Activated CD4-positive, alpha-beta memory T cell treated with anti-CD3 and anti-CD28 coated beads for 36 hours (primary cell): ENCODE data around the gene RYR1. TPM values are rescaled to one million over a fixed set of nuclear protein-coding genes. Genes with fewer than 3 reads are reported as not detected.
"Not testable (repeated sequence)": the region's sequence is repeated elsewhere in the genome, so short reads cannot be mapped to it uniquely, and the experiment has no call there.

ENCODE experiments used
- CTCF ChIA-PET: fragments of 350-600 bp; sonication (Branson Sonifier 250); formaldehyde crosslinking; loops from one replicate; lab custom pipeline; 2021; ENCODE audit warnings: antibody characterized with exemption, inconsistent platforms; lab: Charles Lee
- POLR2A ChIA-PET: fragments of 350-600 bp; sonication (Branson Sonifier 250); formaldehyde crosslinking; loops from one replicate; lab custom pipeline; 2021; ENCODE audit warnings: antibody characterized with exemption; lab: Charles Lee
- DNase-seq: peaks from one replicate; pipeline ENCODE4 v3.0.0-alpha.2; 2020
- H3K27ac Mint-ChIP-seq: one replicate; pipeline ENCODE4 v1.8.0; 2021; ENCODE audit warnings: mixed read lengths
- H3K27me3 Mint-ChIP-seq: one replicate; pipeline ENCODE4 v1.8.0; 2021; ENCODE audit warnings: mixed read lengths
- H3K36me3 Mint-ChIP-seq: one replicate; pipeline ENCODE4 v1.8.0; 2021; ENCODE audit warnings: mixed read lengths
- H3K4me1 Mint-ChIP-seq: one replicate; pipeline ENCODE4 v1.8.0; 2021; ENCODE audit warnings: low read depth, mixed read lengths
- H3K4me3 Mint-ChIP-seq: one replicate; pipeline ENCODE4 v1.8.0; 2021; ENCODE audit warnings: mild to moderate bottlenecking, mixed read lengths
- H3K9me3 Mint-ChIP-seq: one replicate; pipeline ENCODE4 v1.8.0; 2021; ENCODE audit warnings: mixed read lengths
- intact Hi-C: fragments of 100-400 bp; cut with micrococcal nuclease; formaldehyde crosslinking; loops from one replicate; pipeline ENCODE4 v1.15.1; 2023
- total RNA-seq, 2 experiments: library from RNA; stranded (reverse); gene quantifications; one replicate each; pipeline ENCODE4 v1.2.3, GENCODE V29; 2021

RYR1 gene
- total RNA-seq, 2 experiments from 2014 or later = 2.4 to 2.5 TPM

DNA sequence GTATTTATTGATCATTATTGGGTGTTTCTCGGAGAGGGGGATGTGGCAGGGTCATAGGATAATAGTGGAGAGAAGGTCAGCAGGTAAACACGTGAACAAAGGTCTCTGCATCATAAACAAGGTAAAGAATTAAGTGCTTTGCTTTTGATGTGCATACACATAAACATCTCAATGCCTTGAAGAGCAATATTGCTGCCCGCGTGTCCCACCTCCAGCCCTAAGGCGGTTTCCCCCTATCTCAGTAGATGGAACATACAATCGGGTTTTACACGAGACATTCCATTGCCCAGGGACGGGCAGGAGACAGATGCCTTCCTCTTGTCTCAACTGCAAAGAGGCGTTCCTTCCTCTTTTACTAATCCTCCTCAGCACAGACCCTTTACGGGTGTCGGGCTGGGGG is 197.8 kb downstream of the RYR1 start:
- Mint-ChIP-seq H3K36me3 (peaks cover 39% of the 10 kb centered on the region), H3K4me1 (peaks cover 17% of the 10 kb centered on the region)
- POLR2A ChIA-PET, H3K9me3 Mint-ChIP-seq, H3K27ac Mint-ChIP-seq, H3K27me3 Mint-ChIP-seq, DNase-seq, H3K4me3 Mint-ChIP-seq, CTCF ChIA-PET: not testable (repeated sequence)
- intact Hi-C loops = loop anchor here (10.0 kb wide), 1 partner anchor 54 kb away; no protein-coding TSS in a partner anchor

GRCh38 chr19:38631811-38632475 is 198.5 kb downstream of the RYR1 start:
- H3K27ac Mint-ChIP-seq, H3K9me3 Mint-ChIP-seq, H3K4me3 Mint-ChIP-seq, H3K27me3 Mint-ChIP-seq, POLR2A ChIA-PET, DNase-seq: not testable (repeated sequence)
- Mint-ChIP-seq H3K36me3 (peaks cover 39% of the 10 kb centered on the region), H3K4me1 (peaks cover 24% of the 10 kb centered on the region)
- CTCF ChIA-PET = interaction anchor here (1.4 to 7.0 kb wide), 2 partner anchors 54 to 87 kb away, joined by 4 to 75 read pairs; no protein-coding TSS in a partner anchor
- intact Hi-C loops = loop anchor here (10.0 kb wide), 1 partner anchor 53 kb away; no protein-coding TSS in a partner anchor

- Mint-ChIP-seq H3K4me3 (no peak overlapping the region), H3K9me3 (no peaks in the 10 kb centered on the region), H3K27ac (no peak overlapping the region), H3K36me3 (peaks cover 37% of the 10 kb centered on the region), H3K27me3 (no peaks in the 10 kb centered on the region), H3K4me1 (peaks cover 30% of the 10 kb centered on the region)
- intact Hi-C loops = loop anchor here (10.0 kb wide), 1 partner anchor 52 kb away; no protein-coding TSS in a partner anchor
- ChIA-PET POLR2A (no interaction called here), CTCF (interaction anchor here (1.2 to 7.0 kb wide), 4 partner anchors 15 to 118 kb away, joined by 4 to 75 read pairs (median 34); partner anchors contain the start of gene ACTN4)
- no peak for DNase-seq
These were observed 199.2 kb downstream of the RYR1 start for GRCh38 chr19:38632476-38633213.

DNA sequence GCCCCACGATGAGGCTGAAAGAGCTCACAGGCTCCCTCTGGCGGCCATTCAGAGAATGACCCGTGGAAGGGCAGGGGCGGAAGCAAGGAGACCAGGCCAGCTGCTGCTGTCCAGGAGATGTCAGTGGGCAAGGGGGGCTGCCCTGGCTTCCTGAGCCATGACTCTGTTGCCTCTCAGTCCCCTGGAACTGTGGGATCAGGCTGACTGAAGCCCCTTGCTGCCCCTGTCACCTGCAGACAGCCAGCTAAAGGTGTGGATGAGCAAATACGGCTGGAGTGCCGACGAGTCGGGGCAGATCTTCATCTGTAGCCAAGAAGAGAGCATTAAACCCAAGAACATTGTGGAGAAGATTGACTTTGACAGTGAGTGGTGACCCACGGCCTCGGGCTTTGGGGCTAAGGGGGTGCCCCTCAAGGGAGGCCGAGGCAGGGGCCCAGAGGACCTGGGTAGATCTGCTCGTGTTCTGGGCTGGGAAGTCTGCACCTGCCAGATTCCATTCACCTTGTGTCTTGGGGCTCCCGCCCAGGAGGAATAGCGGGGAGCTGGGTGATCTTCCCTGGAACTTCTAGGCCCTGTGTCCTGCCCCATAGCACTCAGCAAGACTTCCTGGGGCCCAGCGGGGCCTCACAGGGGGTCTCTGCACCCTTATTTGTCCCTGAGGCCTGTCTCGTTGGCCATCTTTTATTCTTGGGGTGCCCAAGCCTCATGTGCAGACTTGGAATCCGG is 201.4 kb downstream of the RYR1 start:
- ChIA-PET CTCF (interaction anchor here (0.6 to 7.0 kb wide), 34 partner anchors 9 to 393 kb away, joined by 3 to 80 read pairs (median 6); partner anchors contain the start of genes ACTN4, ECH1, EIF3K and FAM98C), POLR2A (interaction anchor here (0.7 to 0.9 kb wide), 3 partner anchors 159 to 242 kb away, joined by 3 to 8 read pairs (median 6); partner anchors contain the start of gene FAM98C)
- intact Hi-C loops = loop anchor here (1.0 to 10.0 kb wide), 5 partner anchors 50 to 233 kb away; partner anchors contain the start of gene FAM98C
- peak; percentile 83 for DNase-seq
- Mint-ChIP-seq H3K4me3 (no peak overlapping the region), H3K27ac (peak overlapping the region; percentile 81), H3K36me3 (peaks cover 27% of the 10 kb centered on the region), H3K9me3 (no peaks in the 10 kb centered on the region), H3K27me3 (no peaks in the 10 kb centered on the region), H3K4me1 (peaks cover 30% of the 10 kb centered on the region)

- ChIA-PET CTCF (interaction anchor here (0.6 to 7.0 kb wide), 22 partner anchors 9 to 299 kb away, joined by 3 to 80 read pairs (median 7); partner anchors contain the start of genes ACTN4, ECH1, EIF3K and FAM98C), POLR2A (no interaction called here)
- H3K36me3 Mint-ChIP-seq = peaks cover 27% of the 10 kb centered on the region
- no peaks in the 10 kb centered on the region for H3K27me3 Mint-ChIP-seq
- no peak for DNase-seq
- H3K4me3 Mint-ChIP-seq = no peak overlapping the region
- peak overlapping the region; percentile 78 for H3K27ac Mint-ChIP-seq
- H3K4me1 Mint-ChIP-seq = peaks cover 30% of the 10 kb centered on the region
- intact Hi-C loops = loop anchor here (2.0 to 10.0 kb wide), 4 partner anchors 17 to 233 kb away; partner anchors contain the start of genes EIF3K and FAM98C
- H3K9me3 Mint-ChIP-seq = no peaks in the 10 kb centered on the region
These were observed 202.2 kb downstream of the RYR1 start for GRCh38 chr19:38635483-38636399.

Other genes starting within 250 kb of the RYR1 start
- gene DPF1, start 209.5 kb upstream of the RYR1 start, total RNA-seq = 1 to 10 TPM in 1 of 2 experiments, under 1 TPM in 1; 0.75 to 1.2 TPM
- gene PPP1R14A, start 177.3 kb upstream of the RYR1 start, total RNA-seq = 1 to 10 TPM; 1.6 to 1.8 TPM
- 10 to 100 TPM; 57.5 to 60.9 TPM for gene SPINT2, start 169.1 kb upstream of the RYR1 start, total RNA-seq
- gene C19orf33, start 129.4 kb upstream of the RYR1 start, total RNA-seq = not detected
- gene YIF1B, start 117.7 kb upstream of the RYR1 start, total RNA-seq = 10 to 100 TPM; 79.7 to 82.3 TPM
- gene KCNK6, start 113.8 kb upstream of the RYR1 start, total RNA-seq = 1 to 10 TPM; 9.2 to 9.9 TPM
- 1 to 10 TPM; 3.3 to 3.4 TPM for gene CATSPERG, start 97.9 kb upstream of the RYR1 start, total RNA-seq
- gene PSMD8, start 59.1 kb upstream of the RYR1 start, total RNA-seq = 100 to 1,000 TPM; 214 to 224 TPM
- 1 to 10 TPM in 1 of 2 experiments, under 1 TPM in 1; 0.41 to 1.2 TPM for gene GGN, start 45.7 kb upstream of the RYR1 start, total RNA-seq
- gene SPRED3, start 45.0 kb upstream of the RYR1 start, total RNA-seq = 1 to 10 TPM; 5.5 to 6.0 TPM
- 10 to 100 TPM; 29.8 to 31.9 TPM for gene FAM98C, start 30.6 kb upstream of the RYR1 start, total RNA-seq
- 1 to 10 TPM; 7.4 to 8.3 TPM for gene RASGRP4, start 7.5 kb upstream of the RYR1 start, total RNA-seq
- 100 to 1,000 TPM; 205 TPM for gene MAP4K1, start 184.3 kb downstream of the RYR1 start, total RNA-seq
- 100 to 1,000 TPM; 273 to 287 TPM for gene EIF3K, start 185.5 kb downstream of the RYR1 start, total RNA-seq
- gene ACTN4, start 214.0 kb downstream of the RYR1 start, total RNA-seq = 100 to 1,000 TPM; 267 to 270 TPM